ENCODE data around the gene VSIG10L.

VSIG10L gene

DNA sequence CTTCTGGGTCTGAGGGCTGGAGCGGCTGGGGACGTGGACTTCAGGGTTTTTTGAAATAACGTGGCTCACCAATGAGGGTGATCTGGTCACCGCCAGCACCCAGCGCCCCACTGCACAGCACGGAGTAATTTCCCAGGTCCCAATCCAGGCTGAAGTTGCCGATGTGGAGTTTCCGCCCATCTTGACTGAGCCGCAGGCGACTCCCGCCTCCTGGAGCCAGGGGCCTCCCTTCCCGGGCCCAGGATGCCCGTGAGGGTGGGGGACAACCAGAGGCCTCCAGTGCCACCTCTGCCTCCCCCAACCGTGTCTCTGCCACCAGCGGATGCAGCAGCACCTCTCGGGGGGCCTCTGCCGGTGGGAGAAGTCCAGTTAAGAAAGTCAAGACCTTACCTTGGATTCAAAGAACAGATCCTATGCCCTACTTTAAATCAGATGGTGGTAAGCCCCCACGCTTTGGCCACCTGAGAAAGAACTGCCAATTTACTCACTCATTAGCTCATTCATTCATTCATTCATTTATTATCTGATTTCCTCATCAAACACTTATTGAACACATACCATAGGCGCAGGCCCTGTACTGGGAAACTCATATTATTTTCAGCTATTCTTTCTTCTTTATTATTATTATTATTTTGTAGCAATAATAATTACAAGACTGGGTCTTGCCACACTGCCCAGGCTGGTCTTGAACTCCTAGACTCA is 3.9 kb downstream of the VSIG10L start:
- FAIRE-seq = no peak

- FAIRE-seq = no peak
Observed at GRCh38 chr19:51337141-51337860, 4.6 kb downstream of the VSIG10L start.

DNA sequence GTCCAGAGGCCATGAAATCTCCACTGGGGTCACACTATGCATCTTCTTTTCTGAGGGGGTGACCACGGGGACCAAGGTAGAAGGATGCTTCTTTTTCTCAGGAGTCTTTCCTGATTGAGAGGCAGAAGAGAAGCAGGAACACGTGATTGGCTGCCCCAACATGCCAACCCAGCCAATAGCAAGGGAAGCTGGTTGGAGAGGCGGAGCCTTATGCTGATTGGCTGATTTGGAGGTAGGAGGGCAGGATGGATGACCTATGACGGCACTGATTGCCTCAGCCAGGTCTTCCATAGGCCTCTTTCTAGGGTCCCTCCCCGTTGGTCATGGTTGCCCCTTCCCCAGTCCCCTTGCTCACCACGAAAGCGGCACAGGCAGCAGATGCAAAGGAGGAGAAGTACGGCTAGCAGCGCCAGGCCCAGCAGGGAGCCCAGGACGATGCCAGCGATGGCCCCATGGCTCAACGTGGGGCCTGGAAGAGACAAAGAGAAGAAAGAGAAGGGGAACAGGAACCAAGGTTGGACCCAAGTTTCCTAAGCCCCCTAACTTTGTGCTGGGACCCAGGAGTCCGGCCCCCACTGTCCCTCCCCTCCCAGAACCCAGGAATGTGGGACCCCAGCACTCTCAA is 8.0 kb downstream of the VSIG10L start:
- FAIRE-seq = no peak

DNA sequence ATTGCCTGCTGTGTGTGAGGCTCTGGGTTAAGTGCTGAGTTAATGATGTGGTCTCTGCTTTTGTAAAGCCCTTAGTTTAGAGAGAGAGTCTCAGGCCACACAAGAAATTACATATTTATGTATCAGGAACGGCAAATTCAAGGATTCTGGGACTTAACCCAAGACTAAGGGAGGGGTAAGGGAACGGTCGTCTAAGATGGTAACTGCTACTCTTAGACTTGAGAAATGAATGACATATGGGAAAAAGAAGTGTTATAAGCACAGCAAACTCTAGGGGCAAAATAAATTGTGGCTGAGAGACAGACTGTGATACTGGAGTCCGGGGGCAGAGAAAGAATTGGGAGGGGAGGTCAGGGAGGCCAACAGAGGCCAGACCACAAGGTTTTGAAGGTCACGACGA is 10.2 kb downstream of the VSIG10L start:
- FAIRE-seq = no peak

DNA sequence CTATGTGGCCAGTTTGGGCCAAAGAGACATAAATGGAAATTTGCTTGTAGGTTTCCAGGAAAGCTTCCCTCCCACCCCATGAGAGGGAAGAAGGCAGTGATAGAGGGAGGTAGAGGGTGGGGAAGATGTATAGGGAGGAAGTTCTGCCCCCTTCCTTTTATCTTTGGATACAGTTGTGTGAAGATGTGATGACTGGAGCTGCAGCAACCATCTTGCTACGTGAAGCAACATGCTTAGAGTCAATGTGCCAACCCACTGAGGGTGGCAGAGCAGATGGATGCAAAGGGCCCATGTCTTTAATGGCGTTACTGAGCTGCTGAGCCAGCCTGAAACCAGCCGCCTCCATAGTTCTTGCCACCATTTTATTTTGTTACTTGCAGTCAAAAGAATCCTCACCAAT is 10.7 kb downstream of the VSIG10L start:
- FAIRE-seq = no peak

DNA sequence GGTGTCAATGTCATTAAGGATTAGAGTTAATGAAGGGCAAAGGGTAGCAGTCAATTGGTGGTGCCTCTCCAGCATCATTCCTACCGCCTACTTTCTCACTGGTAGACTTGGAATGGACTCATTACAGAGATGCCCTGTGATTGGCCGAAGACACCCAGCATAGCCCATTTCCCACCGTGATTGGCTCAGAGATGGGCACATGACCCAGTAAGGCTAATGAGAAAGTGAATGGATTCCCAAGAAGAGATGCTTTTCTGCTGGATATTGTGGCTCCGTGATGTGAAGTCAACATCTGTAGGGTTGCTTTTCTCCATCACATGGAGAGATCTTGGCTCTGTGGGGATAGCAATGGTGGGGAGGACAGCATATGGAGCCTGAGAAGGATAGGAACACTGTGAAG is 11.6 kb downstream of the VSIG10L start:
- FAIRE-seq = no peak

DNA sequence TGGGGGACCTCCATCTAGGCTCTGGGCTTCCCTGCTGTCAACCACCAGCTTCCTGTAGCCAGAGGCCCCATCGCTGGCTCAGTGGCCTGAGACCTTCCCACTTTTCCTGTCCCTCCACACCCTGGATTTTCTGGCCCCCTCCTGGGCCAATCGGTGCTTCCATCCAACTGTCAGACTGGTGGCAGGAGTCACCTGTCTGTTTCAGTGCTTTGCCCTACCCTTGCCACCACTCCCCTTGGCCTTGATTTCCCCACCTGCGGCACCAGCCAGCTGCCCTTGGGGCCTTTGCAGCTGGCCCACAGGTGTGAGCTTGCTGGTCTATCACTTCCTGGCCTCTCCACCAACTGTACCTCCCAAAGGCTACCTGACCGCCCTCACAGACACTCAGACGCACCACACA is 12.5 kb downstream of the VSIG10L start:
- no peak for FAIRE-seq

- FAIRE-seq = no peak
Observed at GRCh38 chr19:51327066-51328001, 14.6 kb downstream of the VSIG10L start.

GRCh38 chr19:51326216-51327065 is 15.5 kb downstream of the VSIG10L start:
- FAIRE-seq = no peak

DNA sequence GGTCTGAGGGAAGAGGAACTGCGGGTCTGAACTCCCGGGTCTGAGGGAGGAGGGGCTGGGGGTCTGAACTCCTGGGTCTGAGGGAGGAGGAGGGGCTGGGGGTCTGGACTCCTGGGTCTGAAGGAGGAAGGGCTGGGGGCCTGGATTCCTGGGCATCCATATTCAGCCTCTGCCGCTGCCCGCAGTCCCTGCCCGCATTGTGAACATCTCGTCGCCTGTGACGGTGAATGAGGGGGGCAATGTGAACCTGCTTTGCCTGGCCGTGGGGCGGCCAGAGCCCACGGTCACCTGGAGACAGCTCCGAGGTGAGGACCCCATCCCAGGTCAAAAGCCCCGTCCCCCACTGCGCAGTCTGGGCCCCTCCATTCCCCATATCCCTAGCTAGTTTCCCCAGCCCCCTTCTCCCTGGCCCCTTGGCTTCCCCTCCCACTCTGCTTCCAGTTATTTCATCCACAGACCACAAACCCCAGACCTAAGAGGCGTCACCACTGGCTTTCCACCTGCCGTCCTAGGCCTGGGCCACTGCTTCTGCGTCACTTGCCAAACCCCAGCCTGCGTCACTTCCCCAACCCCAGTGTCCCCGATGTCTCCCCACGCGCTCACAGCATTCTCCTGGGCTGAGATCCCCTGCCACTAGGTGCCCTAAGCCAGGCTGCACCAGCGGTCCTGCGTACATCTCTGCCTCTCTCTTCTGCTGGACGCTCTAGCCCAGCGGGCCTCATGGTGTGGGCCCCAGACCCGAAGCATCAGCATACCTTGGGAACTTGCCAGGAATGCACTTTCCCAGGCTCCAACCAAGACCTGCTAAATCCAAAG is 16.6 kb downstream of the VSIG10L start:
- FAIRE-seq = no peak

DNA sequence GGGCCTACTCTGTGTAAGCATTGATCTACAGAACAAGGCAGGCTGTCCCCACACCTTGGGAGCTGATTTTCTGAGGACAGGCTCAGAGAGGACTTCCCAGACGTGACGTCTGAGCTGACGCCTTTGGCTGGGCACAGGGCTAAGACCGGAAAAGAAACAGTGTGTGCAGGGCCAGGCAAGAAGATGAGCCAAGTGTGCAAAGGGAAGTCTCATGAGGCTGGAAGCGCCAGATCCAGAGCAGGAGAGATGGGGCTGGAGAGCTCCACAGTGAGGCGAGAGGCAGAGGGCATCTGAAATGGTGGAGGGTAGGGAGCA is 17.8 kb downstream of the VSIG10L start:
- FAIRE-seq = no peak

- no peak for FAIRE-seq
Observed at GRCh38 chr19:51323481-51324166, 18.3 kb downstream of the VSIG10L start.

GRCh38 chr19:51321799-51322198 is 20.1 kb downstream of the VSIG10L start:
- FAIRE-seq = no peak

DNA sequence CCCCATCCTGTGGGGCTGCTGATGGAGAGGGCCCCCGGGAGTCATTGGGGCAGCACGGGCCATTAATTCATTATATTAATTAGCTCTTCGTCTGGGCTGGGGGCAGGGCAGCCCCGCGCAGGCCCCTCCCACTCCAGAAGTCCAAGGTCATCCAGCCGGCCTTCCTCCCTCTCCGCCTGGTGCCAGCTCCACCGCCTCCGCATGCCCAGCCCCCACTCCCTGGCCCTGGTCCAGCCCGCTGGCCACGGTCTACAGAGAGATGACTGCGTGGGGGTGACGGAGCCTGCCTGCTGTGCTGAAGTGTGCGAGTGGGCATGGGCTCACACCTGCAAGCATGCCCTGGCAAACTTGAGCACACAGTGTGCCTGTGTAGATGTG is 21.7 kb downstream of the VSIG10L start:
- FAIRE-seq = no peak

- FAIRE-seq = no peak
Observed at GRCh38 chr19:51319649-51320279, 22.2 kb downstream of the VSIG10L start.

DNA sequence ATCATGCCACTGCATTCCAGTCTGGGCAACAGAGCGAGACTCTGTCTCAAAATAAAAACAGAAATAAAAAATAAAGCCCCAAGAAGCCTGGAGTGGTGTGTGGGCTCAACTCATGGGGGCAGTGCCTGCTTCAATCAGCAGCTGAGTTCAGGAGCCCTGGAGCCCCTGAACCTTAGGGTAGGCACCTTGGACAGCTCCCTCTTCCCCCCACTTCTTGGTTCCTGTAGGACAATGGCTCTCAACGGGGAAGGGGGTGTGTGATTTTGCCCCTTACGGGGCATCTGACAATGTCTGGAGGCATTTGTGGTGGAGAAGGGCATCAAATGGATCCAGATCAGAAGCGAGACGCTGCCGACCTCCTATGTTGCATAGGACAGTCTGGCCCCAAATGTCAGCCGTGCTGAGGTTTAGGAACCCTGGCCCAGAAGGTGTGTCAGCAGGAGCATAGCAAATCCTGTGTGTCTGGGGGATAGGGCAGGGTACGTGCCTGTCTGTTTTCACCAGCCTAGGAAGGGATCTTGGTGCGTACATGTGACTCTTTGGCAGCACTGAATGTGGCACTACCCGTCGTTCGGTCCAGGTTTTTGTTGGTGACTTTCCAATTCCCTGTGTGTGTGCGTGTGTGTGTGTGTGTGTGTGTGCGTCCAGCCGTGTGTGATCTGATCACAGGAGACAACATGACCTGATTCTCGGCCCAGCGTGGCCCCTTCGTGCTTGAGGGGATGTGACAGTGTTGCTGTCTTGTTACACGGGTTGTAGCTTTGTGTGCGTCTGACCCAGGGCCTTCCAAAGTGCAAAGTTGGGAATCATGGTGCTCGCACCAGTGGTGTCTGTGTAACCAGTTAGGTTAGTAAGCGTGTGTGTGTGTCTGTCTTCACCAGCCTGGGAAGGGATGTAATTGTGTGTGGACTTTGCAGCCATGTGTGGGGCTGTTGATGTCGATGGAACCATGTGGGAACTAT is 23.0 kb downstream of the VSIG10L start:
- no peak for FAIRE-seq

DNA sequence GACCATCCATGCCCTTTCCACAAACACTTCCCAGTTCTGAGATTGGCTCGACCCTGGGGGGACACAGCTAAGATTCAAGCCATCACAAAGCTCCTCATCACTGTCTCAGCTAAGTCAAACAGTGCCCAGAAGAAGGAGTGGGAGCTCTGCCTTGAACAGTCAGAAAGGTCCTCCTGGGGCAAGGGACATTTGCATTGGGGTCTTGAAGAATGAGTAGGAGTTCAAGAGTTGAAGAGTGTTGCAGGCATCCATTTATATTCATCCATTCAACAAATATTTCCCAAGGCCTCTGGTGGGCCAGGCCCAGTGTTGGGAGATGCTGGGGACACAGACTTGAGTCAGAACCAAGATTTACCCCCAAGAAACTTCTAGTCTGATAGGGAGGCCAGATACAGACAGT is 24.0 kb downstream of the VSIG10L start:
- no peak for FAIRE-seq

DNA sequence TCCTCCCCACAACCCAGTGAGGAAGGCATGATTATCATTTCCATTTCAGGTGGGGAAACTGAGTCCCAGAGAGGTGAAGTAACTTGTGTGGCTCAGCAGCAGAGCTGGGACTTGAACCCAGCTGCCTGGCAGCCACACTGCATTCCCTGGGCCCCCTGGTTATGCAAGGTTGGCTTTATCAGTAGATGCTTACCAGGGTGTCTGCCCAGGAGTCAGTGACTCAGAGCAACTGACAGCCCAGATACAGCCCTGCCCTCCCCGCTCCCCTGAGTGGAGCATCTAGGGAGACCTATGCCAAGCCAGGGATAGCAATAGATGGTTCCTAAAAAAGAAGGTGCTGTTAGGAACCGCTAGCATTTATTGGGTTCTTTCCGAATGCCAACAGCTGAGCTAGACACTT is 24.6 kb downstream of the VSIG10L start:
- no peak for FAIRE-seq

- no peak for FAIRE-seq
Observed at GRCh38 chr19:51316688-51317087, 25.3 kb downstream of the VSIG10L start.

Measured in A204.1 (cell line).